Stomach smooth muscle (tissue), 2 donors: ENCODE measurements around the gene HHAT.

Experiments used
- H3K27ac ChIP-seq: one replicate; pipeline ENCODE4 v1.7.0; 2013; ENCODE audit warnings: mild to moderate bottlenecking, low read length, inconsistent platforms
- H3K27me3 ChIP-seq, 2 donors: one replicate each; pipeline ENCODE4 v1.7.0; 2013; ENCODE audit warnings: low read length in 2 of 2; ENCODE audit not compliant: insufficient read depth in 2 of 2, control insufficient read depth in 1 of 2
- H3K36me3 ChIP-seq, 2 donors: one replicate each; pipeline ENCODE4 v1.7.0; 2013; ENCODE audit warnings: low read length in 2 of 2; ENCODE audit not compliant: control insufficient read depth in 2 of 2, insufficient read depth in 2 of 2
- H3K4me1 ChIP-seq: one replicate; pipeline ENCODE4 v1.7.0; 2013; ENCODE audit warnings: low read length; ENCODE audit not compliant: control insufficient read depth, insufficient read depth
- H3K4me3 ChIP-seq, 2 donors: one replicate each; pipeline ENCODE4 v1.7.0; 2013; ENCODE audit warnings: low read length in 2 of 2
- H3K9ac ChIP-seq, 2 donors: one replicate each; pipeline ENCODE4 v1.7.0; 2013; ENCODE audit warnings: low read length in 2 of 2, mild to moderate bottlenecking in 1 of 2
- H3K9me3 ChIP-seq, 2 donors: one replicate each; pipeline ENCODE4 v1.7.0; 2013; ENCODE audit warnings: low read length in 2 of 2; ENCODE audit not compliant: control insufficient read depth in 2 of 2
- donor health status: healthy.
- donor health status: Pancreatic carcinoma.

Gene HHAT

GRCh38 chr1:210596641-210597040, 267.9 kb downstream of the HHAT start:
- Histone ChIP-seq H3K27ac (no peak overlapping the region), H3K36me3 (no peaks in the 10 kb centered on the region), H3K9ac (no peak overlapping the region), H3K9me3 (no peaks in the 10 kb centered on the region), H3K4me3 (no peak overlapping the region), H3K27me3 (no peaks in the 10 kb centered on the region), H3K4me1 (no peaks in the 10 kb centered on the region)

DNA sequence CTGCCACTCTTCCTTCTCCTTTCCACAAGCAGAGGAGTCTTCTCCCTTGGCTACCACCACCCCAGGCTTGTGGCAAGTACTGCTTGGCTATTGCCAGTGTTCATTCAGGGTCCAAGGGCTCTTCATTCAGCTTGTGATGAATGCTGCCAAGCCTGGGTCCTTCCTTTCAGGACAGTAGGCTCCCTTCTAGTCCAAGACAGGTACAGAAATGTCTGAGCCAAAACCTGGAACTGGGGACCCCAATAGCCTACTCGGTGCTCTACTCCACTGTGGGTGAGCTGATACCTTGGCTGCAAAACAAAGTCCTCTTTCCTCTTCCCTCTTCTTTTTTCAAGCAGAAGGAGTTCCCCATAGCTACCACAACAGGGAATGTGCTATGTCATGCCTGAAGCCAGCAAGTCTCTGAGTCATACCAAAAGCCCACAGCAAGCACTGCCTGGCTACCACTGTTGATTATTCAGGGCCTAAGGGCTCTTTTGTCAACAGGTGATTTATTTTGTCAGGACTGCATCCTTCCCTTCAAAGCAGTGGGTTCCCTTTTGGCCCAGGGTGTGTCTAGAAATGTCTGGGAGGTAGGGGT, 268.9 kb downstream of the HHAT start:
- Histone ChIP-seq H3K4me1 (no peaks in the 10 kb centered on the region), H3K4me3 (no peak overlapping the region), H3K9ac (no peak overlapping the region), H3K36me3 (no peaks in the 10 kb centered on the region), H3K27me3 (no peaks in the 10 kb centered on the region), H3K9me3 (no peaks in the 10 kb centered on the region), H3K27ac (no peak overlapping the region)

DNA sequence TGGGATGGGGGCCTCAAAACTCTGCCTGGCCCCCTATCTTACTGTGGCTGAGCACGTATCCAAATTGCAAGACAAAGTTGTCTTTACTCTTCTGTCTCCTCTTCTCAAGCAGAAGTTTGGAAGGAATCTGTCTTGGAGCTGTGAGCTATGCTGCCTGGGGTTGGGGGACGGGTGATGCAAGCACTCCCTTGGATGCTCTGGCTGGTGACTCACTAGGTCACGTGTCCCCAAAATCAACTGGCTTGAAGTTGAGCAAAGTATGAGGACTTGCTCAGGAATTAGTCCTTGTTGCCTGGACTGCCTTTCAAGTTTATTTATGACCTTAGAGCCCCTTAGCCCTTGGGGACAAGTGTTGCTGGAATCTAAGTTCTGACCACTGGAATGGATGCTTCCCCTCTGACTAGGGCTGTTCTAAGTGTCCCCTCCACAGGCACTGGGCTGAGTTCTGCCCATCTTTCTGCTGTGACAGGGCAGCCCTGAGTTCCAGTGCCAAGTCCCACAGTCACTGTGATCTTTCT, 269.5 kb downstream of the HHAT start:
- no peaks in the 10 kb centered on the region for H3K36me3 ChIP-seq

DNA sequence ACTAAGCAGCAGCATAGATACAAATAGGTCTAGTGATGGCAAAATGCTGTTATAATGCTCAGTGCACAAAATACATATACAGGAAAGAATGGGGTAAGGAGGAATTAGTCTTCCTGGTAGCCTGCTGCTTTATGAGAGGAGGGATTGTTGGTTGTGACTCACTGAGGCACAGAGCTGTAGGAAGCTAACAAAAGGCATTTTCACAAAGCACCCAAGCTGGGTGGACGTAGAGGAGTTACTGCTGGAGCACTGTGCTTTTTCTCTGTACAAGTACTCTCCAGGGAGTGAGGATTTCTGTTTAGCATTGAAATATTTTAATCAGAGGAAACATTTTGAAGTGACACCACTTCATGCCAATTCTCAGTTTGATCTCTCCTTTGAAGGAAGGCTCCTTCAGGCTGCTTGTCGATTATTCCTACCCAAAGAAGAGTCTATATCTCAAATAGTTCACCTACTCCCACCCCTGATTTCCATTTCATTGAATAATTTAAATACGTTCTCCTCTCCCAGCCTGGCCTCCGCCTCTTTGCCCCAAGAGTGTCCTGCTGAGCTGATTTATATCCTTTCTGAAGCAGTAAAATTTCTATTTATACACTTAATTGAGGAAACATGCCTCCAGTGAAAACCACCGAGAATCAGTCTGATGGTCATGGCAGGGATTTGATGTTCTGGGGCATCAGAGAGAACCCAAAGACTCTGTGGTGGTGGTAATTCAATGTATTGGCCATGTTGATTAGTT, 271.9 kb downstream of the HHAT start:
- Histone ChIP-seq H3K27ac (no peak overlapping the region), H3K4me1 (no peaks in the 10 kb centered on the region), H3K4me3 (no peak overlapping the region), H3K36me3 (no peaks in the 10 kb centered on the region), H3K9me3 (no peaks in the 10 kb centered on the region), H3K9ac (no peak overlapping the region), H3K27me3 (no peaks in the 10 kb centered on the region)

More for the DNA sequence above, 269.5 kb downstream of the HHAT start:
- Histone ChIP-seq H3K9ac (no peak overlapping the region), H3K9me3 (no peaks in the 10 kb centered on the region), H3K27me3 (no peaks in the 10 kb centered on the region), H3K4me1 (no peaks in the 10 kb centered on the region), H3K4me3 (no peak overlapping the region), H3K27ac (no peak overlapping the region)

- H3K9ac ChIP-seq = no peak overlapping the region
- H3K9me3 ChIP-seq = peaks cover 0 to 3% of the 10 kb centered on the region in 2 donors
These were observed 274.4 kb downstream of the HHAT start for GRCh38 chr1:210603123-210603522.

DNA sequence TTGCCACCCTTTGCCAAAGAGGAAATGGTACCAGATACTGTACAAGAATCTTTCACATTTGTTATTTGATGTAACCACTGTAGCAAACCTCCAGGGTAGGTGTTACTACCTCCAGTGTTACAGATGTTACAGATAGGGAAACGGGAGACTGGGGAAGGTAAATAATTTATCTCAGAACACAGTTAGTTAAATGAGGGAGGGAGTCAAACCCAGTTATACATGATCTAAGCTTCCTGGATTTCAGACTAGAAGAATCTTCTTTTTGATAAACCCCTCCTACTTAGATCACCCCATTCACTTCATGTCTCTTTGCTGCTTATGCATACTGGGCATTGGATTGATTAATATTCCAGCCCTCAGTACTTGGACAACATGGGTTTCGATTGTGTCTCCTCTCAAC, 276.4 kb downstream of the HHAT start:
- Histone ChIP-seq H3K27me3 (no peaks in the 10 kb centered on the region), H3K4me1 (no peaks in the 10 kb centered on the region), H3K9ac (no peak overlapping the region), H3K9me3 (peaks cover 0 to 3% of the 10 kb centered on the region in 2 donors), H3K4me3 (no peak overlapping the region), H3K27ac (no peak overlapping the region), H3K36me3 (no peaks in the 10 kb centered on the region)

More at GRCh38 chr1:210603123-210603522, 274.4 kb downstream of the HHAT start:
- Histone ChIP-seq H3K36me3 (no peaks in the 10 kb centered on the region), H3K27me3 (no peaks in the 10 kb centered on the region), H3K4me1 (no peaks in the 10 kb centered on the region), H3K27ac (no peak overlapping the region), H3K4me3 (no peak overlapping the region)

- Histone ChIP-seq H3K4me3 (no peak overlapping the region), H3K27ac (no peak overlapping the region), H3K4me1 (no peaks in the 10 kb centered on the region), H3K9ac (no peak overlapping the region), H3K9me3 (peaks cover 0 to 3% of the 10 kb centered on the region in 2 donors), H3K27me3 (no peaks in the 10 kb centered on the region), H3K36me3 (no peaks in the 10 kb centered on the region)
These were observed 278.7 kb downstream of the HHAT start for GRCh38 chr1:210607361-210607760.

DNA sequence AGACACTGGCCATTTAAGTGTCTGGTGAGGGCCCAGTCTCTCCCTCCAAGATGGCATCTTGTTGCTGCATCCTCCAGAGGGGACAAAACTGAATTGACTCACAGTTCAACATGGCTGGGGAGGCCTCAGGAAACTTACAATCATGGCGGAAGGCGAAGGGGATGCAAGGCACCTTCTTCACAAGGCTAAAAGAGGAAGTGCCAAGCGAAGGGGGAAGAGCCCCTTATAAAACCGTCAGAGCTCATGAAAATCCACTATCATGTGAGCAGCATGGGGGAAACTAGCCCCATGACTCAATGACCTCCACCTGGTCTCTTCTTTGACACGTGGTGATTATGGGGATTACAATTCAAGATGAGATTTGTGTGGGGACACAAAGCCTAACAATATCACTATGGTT, 280.1 kb downstream of the HHAT start:
- Histone ChIP-seq H3K4me1 (no peaks in the 10 kb centered on the region), H3K36me3 (no peaks in the 10 kb centered on the region), H3K9ac (no peak overlapping the region), H3K27ac (no peak overlapping the region), H3K27me3 (no peaks in the 10 kb centered on the region), H3K4me3 (no peak overlapping the region), H3K9me3 (peaks cover 0 to 3% of the 10 kb centered on the region in 2 donors)

GRCh38 chr1:210616356-210616755, 287.7 kb downstream of the HHAT start:
- H3K4me3 ChIP-seq = no peak overlapping the region
- H3K9me3 ChIP-seq = no peaks in the 10 kb centered on the region
- H3K36me3 ChIP-seq = no peaks in the 10 kb centered on the region
- no peak overlapping the region for H3K27ac ChIP-seq
- no peaks in the 10 kb centered on the region for H3K4me1 ChIP-seq
- no peaks in the 10 kb centered on the region for H3K27me3 ChIP-seq
- no peak overlapping the region for H3K9ac ChIP-seq

DNA sequence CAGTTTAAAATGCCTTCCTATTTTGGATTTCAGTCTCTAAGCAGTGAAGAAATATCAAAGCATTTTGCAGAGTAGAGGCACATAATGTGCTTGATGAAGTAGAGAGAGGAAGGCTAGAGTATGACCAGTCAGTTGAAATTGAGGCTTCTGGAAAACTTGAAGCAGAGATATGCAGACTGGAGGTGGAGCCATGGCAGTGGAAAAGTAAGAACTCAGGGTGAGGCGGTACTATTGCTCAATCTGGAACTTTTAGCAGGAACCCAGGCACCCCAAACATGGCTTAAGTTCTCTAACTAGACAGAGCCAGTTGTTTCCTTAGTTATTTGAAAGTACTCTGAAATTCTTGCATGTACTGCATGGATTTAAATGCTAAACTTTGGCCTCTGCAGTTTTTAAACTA, 288.6 kb downstream of the HHAT start:
- no peak overlapping the region for H3K9ac ChIP-seq
- no peaks in the 10 kb centered on the region for H3K36me3 ChIP-seq
- H3K4me3 ChIP-seq = no peak overlapping the region
- no peaks in the 10 kb centered on the region for H3K27me3 ChIP-seq
- H3K4me1 ChIP-seq = no peaks in the 10 kb centered on the region
- H3K27ac ChIP-seq = no peak overlapping the region
- H3K9me3 ChIP-seq = no peaks in the 10 kb centered on the region

- no peak overlapping the region for H3K27ac ChIP-seq
- H3K4me3 ChIP-seq = no peak overlapping the region
- H3K9me3 ChIP-seq = no peaks in the 10 kb centered on the region
- H3K9ac ChIP-seq = no peak overlapping the region
- no peaks in the 10 kb centered on the region for H3K27me3 ChIP-seq
- no peaks in the 10 kb centered on the region for H3K36me3 ChIP-seq
- H3K4me1 ChIP-seq = no peaks in the 10 kb centered on the region
These were observed 289.7 kb downstream of the HHAT start for GRCh38 chr1:210618369-210618768.
